Measurements from ENCODE around the gene SPOCD1.

GRCh38 chr1:31805318-31805717 is 10.5 kb downstream of the SPOCD1 start:
- TF ChIP-seq, protein P1, sequence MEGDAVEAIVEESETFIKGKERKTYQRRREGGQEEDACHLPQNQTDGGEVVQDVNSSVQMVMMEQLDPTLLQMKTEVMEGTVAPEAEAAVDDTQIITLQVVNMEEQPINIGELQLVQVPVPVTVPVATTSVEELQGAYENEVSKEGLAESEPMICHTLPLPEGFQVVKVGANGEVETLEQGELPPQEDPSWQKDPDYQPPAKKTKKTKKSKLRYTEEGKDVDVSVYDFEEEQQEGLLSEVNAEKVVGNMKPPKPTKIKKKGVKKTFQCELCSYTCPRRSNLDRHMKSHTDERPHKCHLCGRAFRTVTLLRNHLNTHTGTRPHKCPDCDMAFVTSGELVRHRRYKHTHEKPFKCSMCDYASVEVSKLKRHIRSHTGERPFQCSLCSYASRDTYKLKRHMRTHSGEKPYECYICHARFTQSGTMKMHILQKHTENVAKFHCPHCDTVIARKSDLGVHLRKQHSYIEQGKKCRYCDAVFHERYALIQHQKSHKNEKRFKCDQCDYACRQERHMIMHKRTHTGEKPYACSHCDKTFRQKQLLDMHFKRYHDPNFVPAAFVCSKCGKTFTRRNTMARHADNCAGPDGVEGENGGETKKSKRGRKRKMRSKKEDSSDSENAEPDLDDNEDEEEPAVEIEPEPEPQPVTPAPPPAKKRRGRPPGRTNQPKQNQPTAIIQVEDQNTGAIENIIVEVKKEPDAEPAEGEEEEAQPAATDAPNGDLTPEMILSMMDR (IDR thresholded peaks at IDR 0.05; ENCODE audit: low read depth, low read length, missing input control): no peak
- TF ChIP-seq YY1 (IDR thresholded peaks at IDR 0.05): no peak

All from liver (tissue), 2 donors.